Neuronal stem cell (in vitro differentiated cells): ENCODE results near the gene GEMIN2.

Source experiments
- DNase-seq: peaks from one replicate; pipeline ENCODE4 v3.0.0-alpha.2; 2013; ENCODE audit warnings: low spot score
- H2AFZ ChIP-seq: one replicate; pipeline ENCODE4 v1.6.1; 2013; ENCODE audit warnings: mild to moderate bottlenecking, low read length, inconsistent platforms
- H2AK5ac ChIP-seq: 2 replicates; pipeline ENCODE4 v1.6.1; 2013; ENCODE audit warnings: low read depth, mild to moderate bottlenecking, inconsistent platforms, low read length, moderate library complexity, mixed read lengths
- H2BK120ac ChIP-seq: 2 replicates; pipeline ENCODE4 v1.6.1; 2013; ENCODE audit warnings: low read depth, mild to moderate bottlenecking, inconsistent platforms, low read length, moderate library complexity, mixed read lengths
- H2BK12ac ChIP-seq: one replicate; pipeline ENCODE4 v1.6.1; 2013; ENCODE audit warnings: low read length, inconsistent platforms
- H2BK15ac ChIP-seq: 2 replicates; pipeline ENCODE4 v1.6.1; 2013; ENCODE audit warnings: mild to moderate bottlenecking, low read length, inconsistent platforms, mixed read lengths
- H2BK5ac ChIP-seq: one replicate; pipeline ENCODE4 v1.6.1; 2013; ENCODE audit warnings: inconsistent platforms, mild to moderate bottlenecking, low read length, moderate library complexity
- H3K14ac ChIP-seq: one replicate; pipeline ENCODE4 v1.6.1; 2013; ENCODE audit warnings: low read length, inconsistent platforms
- H3K18ac ChIP-seq: 2 replicates; pipeline ENCODE4 v1.6.1; 2013; ENCODE audit warnings: low read length, inconsistent platforms
- H3K23ac ChIP-seq: 2 replicates; pipeline ENCODE4 v1.6.1; 2013; ENCODE audit warnings: low read depth, mild to moderate bottlenecking, mixed read lengths, low read length, inconsistent platforms; ENCODE audit not compliant: poor library complexity
- H3K27ac ChIP-seq: replicated peaks from 3 replicates; pipeline ENCODE4 v1.5.1; 2013; ENCODE audit warnings: low read length, inconsistent platforms
- H3K27me3 ChIP-seq, 3 experiments: 2 replicates each; pipeline ENCODE4 v1.6.1; 2013; ENCODE audit warnings: low read length in 3 of 3, mild to moderate bottlenecking in 2 of 3, inconsistent platforms in 1 of 3, low read depth in 1 of 3, mixed read lengths in 1 of 3, moderate library complexity in 1 of 3; ENCODE audit not compliant: control insufficient read depth in 3 of 3, insufficient read depth in 3 of 3
- H3K36me3 ChIP-seq, 2 donors: replicated peaks in 1 of 2; 2 replicates each; pipeline ENCODE4 v1.6.1; 2013; ENCODE audit warnings: low read length in 2 of 2; ENCODE audit not compliant: control insufficient read depth in 2 of 2, insufficient read depth in 2 of 2
- H3K4ac ChIP-seq: 2 replicates; pipeline ENCODE4 v1.6.1; 2013; ENCODE audit warnings: inconsistent platforms, mild to moderate bottlenecking, low read length, moderate library complexity
- H3K4me1 ChIP-seq, 2 donors: 1 replicate in 1 of 2; 2 replicates in 1 of 2; pipeline ENCODE4 v1.6.1; 2013; ENCODE audit warnings: low read length in 2 of 2, low read depth in 1 of 2; ENCODE audit not compliant: control insufficient read depth in 2 of 2, insufficient read depth in 1 of 2
- H3K4me2 ChIP-seq: one replicate; pipeline ENCODE4 v1.6.1; 2013; ENCODE audit warnings: mild to moderate bottlenecking, low read length, inconsistent platforms; ENCODE audit not compliant: insufficient read depth, poor library complexity, severe bottlenecking
- H3K4me3 ChIP-seq, 2 donors: 2 replicates each; pipeline ENCODE4 v1.5.1; 2013; ENCODE audit warnings: low read length in 2 of 2, mild to moderate bottlenecking in 2 of 2, inconsistent platforms in 1 of 2, moderate library complexity in 1 of 2
- H3K79me1 ChIP-seq: one replicate; pipeline ENCODE4 v1.6.1; 2013; ENCODE audit warnings: low read depth, mild to moderate bottlenecking, inconsistent platforms, low read length, moderate library complexity
- H3K9ac ChIP-seq: one replicate; pipeline ENCODE4 v1.6.1; 2013; ENCODE audit warnings: mild to moderate bottlenecking, low read depth, low read length, inconsistent platforms; ENCODE audit not compliant: poor library complexity
- H3K9me3 ChIP-seq, 2 donors: replicated peaks in 1 of 2; 2 replicates each; pipeline versions ENCODE3 to v1.6.1; 2013; ENCODE audit warnings: low read length in 2 of 2, mild to moderate bottlenecking in 2 of 2, inconsistent platforms in 1 of 2, low read depth in 1 of 2, mixed read lengths in 1 of 2, moderate library complexity in 1 of 2; ENCODE audit not compliant: control insufficient read depth in 2 of 2, insufficient read depth in 1 of 2
- H4K8ac ChIP-seq: one replicate; pipeline ENCODE4 v1.6.1; 2013; ENCODE audit warnings: low read depth, mild to moderate bottlenecking, inconsistent platforms, low read length, moderate library complexity
- H4K91ac ChIP-seq: one replicate; pipeline ENCODE4 v1.6.1; 2013; ENCODE audit warnings: low read length, low read depth, mild to moderate bottlenecking, inconsistent platforms; ENCODE audit not compliant: poor library complexity
- WGBS, 2 donors: extraction: QIAGEN DNeasy Blood & Tissue Kit; methylation state at CpG; one replicate each; pipeline ENCODE4 v1.1.7; 2013; ENCODE audit warnings: missing lambda C conversion rate in 2 of 2, mixed read lengths in 1 of 2; ENCODE audit not compliant: insufficient read length in 2 of 2, insufficient replicate concordance in 1 of 2; ENCODE audit errors: extremely low coverage in 2 of 2; 5-methylcytosine and 5-hydroxymethylcytosine counted together

Gene GEMIN2

DNA sequence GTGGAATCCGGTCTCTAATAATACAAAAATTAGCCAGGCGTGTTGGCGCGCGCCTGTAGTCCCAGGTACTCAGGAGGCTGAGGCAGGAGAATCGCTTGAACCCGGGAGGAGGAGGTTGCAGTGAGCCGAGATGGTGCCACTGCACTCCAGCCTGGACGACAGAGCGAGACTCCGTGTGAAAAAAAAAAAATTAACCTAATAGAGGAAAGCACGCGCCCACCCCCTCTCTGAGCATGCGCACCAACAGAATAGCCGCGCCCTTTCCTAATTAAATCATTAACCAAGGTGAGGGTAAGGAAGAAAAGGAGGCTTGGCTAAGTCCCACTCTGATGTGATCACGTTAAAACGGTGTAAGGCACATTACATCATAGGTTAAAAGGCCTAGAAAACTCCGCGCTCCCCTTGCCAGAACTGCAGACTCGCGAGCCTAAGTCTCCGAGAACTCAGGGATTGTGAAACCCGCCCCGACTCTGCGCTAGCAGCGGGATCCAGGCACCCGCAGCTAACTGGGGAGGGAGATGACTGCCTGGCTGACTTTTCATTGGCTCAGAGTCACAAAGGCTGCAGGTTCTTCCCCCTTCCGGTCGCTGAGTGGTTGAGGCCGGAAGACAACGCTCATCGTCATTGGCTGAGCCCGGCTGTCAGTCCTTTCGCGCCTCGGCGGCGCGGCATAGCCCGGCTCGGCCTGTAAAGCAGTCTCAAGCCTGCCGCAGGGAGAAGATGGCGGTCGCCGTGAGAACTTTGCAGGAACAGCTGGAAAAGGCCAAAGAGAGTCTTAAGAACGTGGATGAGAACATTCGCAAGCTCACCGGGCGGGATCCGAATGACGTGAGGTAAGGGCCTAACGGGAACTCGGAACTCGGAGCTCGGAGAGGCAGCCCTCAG lies 60.7 kb downstream of the GEMIN2 start, which contains the start of gene PNN:
PNN (plus strand) TSS at position 695 of the 885 bp plus-strand sequence; CDS start at position 721, 26 bp downstream.
- no CpG with 5 or more reads among the region's 56 CpGs for WGBS, 2 donors
- peak within 1 kb of the TSS; percentile 73 for H2AFZ ChIP-seq
- peaks cover 15 to 40% of the 10 kb centered on the region in 2 donors for H3K36me3 ChIP-seq
- H3K9ac ChIP-seq, result peak within 1 kb of the TSS; percentile 99
- peaks cover 3% of the 10 kb centered on the region for H3K79me1 ChIP-seq
- H2BK120ac ChIP-seq, result no peak within 1 kb of the TSS
- H3K4ac ChIP-seq, result peak within 1 kb of the TSS; percentile 39
- peak; percentile 98 for DNase-seq
- H3K4me3 ChIP-seq, result peak within 1 kb of the TSS; percentile 79 to 85
- peak within 1 kb of the TSS; percentile 95 for H3K18ac ChIP-seq
- no peak within 1 kb of the TSS for H4K8ac ChIP-seq
- peak within 1 kb of the TSS; percentile 67 for H3K4me2 ChIP-seq
- H2BK12ac ChIP-seq, result no peak within 1 kb of the TSS
- H4K91ac ChIP-seq, result peak within 1 kb of the TSS; percentile 64
- peak within 1 kb of the TSS; percentile 97 for H3K27ac ChIP-seq
- H3K4me1 ChIP-seq, result peaks cover 2 to 7% of the 10 kb centered on the region in 2 donors
- no peaks in the 10 kb centered on the region for H3K27me3 ChIP-seq
- peak within 1 kb of the TSS; percentile 65 for H2BK15ac ChIP-seq
- no peaks in the 10 kb centered on the region for H3K9me3 ChIP-seq
- H3K23ac ChIP-seq, result peak within 1 kb of the TSS; percentile 52
- H2AK5ac ChIP-seq, result peak within 1 kb of the TSS; percentile 99
- peak within 1 kb of the TSS; percentile 16 for H2BK5ac ChIP-seq
- H3K14ac ChIP-seq, result peak within 1 kb of the TSS; percentile 84

DNA sequence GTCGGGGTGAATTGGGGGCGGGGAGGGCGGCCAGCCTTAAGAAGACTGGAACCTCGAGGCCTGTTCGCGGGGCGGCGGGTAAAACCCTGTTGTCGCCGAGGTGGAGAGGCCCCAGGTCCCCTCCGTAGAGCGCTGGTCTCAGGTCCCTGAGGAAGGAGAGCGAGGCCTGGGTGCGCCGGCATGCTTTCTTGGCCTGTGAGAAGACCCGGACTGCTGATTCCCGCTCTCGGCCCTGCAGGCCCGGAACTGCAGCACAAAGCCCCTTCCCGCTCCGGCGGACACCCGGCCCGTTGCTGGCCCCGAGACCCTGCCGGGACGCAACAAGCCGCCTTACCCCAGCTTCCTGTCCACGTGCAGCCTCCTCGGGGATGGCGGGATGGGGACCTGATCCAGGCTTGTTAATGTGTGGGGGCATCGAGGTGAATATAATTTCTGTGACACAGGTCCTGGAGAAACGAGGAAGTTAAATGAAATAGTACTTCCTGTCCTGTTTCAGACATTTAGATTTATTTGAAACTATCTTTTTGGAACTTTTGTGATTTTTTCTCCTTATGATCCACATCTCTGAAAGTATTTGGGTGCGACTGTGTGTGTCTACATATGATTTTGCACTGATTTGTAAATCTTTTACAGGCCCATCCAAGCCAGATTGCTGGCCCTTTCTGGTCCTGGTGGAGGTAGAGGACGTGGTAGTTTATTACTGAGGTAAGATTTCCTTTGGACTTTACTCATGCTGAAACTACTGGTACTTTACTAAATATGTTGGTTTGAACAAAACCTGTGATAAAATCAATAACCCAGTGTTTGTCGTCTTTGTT lies 61.5 kb downstream of the GEMIN2 start:
- Histone ChIP-seq H3K36me3 (peaks cover 19 to 49% of the 10 kb centered on the region in 2 donors), H3K4me2 (peak overlapping the region; percentile 67), H3K9ac (peak overlapping the region; percentile 99), H3K27me3 (no peaks in the 10 kb centered on the region), H2BK15ac (peak overlapping the region; percentile 65), H3K14ac (peak overlapping the region; percentile 84), H2AFZ (peak overlapping the region; percentile 73), H3K9me3 (no peaks in the 10 kb centered on the region), H4K8ac (no peak overlapping the region), H2BK12ac (no peak overlapping the region), H2BK120ac (no peak overlapping the region), H2AK5ac (peak overlapping the region; percentile 99), H3K18ac (peak overlapping the region; percentile 95), H3K79me1 (peaks cover 3% of the 10 kb centered on the region), H2BK5ac (no peak overlapping the region), H3K23ac (peak overlapping the region; percentile 52), H3K4me1 (peaks cover 2 to 7% of the 10 kb centered on the region in 2 donors), H3K4me3 (peak overlapping the region; percentile 79 to 85), H3K27ac (peak overlapping the region; percentile 65), H4K91ac (peak overlapping the region; percentile 64), H3K4ac (peak overlapping the region; percentile 39)
- no CpG with 5 or more reads among the region's 36 CpGs for WGBS, 2 donors
- no peak for DNase-seq

DNA sequence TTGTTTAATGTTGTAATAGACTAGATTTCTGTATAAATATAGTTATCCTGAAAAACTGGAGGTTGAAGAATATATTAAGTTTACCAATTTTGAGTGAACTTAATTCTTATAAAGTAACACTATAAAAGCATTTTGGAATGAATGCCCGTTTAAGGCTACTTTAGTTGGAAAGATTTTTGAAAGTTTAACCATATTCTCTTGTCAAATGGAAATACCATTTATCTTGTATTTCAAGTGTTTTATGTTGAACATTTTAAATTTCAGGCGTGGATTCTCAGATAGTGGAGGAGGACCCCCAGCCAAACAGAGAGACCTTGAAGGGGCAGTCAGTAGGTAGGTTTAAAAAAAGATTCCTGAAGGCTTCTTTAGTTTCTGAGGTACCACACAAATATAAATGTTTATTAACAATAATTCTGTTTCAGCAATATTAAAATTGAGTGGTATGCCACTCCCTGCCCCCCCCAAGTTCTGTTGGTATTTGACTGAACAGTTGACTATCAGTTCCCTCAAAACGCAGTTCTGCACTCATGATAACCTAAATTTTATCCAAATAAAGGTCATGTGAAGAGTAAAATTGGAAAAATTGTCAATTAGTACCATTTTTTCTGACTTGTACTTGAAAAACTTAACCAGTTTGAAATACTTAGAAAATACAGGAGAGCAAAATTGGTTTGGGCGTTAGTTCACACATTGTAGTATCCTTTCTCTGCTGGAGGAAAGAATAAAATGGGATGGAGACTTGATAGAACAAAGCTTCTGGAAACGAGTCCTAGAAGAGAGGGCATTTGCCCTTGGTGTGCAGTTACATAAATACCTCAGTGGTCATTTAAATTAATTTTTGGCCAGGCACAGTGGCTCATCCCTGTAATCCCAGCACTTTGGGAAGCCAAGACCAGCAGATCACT lies 62.4 kb downstream of the GEMIN2 start:
- no peak overlapping the region for H2BK15ac ChIP-seq
- no CpG with 5 or more reads among the region's 5 CpGs for WGBS, 2 donors
- no peak overlapping the region for H4K8ac ChIP-seq
- H3K4me2 ChIP-seq, result no peak overlapping the region
- no peak overlapping the region for H2BK5ac ChIP-seq
- peaks cover 27 to 57% of the 10 kb centered on the region in 2 donors for H3K36me3 ChIP-seq
- H3K14ac ChIP-seq, result no peak overlapping the region
- no peak overlapping the region for H2BK120ac ChIP-seq
- no peak overlapping the region for H3K9ac ChIP-seq
- H2BK12ac ChIP-seq, result no peak overlapping the region
- H4K91ac ChIP-seq, result no peak overlapping the region
- no peak overlapping the region for H2AK5ac ChIP-seq
- H2AFZ ChIP-seq, result no peak overlapping the region
- no peak for DNase-seq
- peaks cover 3% of the 10 kb centered on the region for H3K79me1 ChIP-seq
- no peak overlapping the region for H3K4ac ChIP-seq
- H3K4me1 ChIP-seq, result peaks cover 2 to 4% of the 10 kb centered on the region in 2 donors
- H3K27ac ChIP-seq, result no peak overlapping the region
- no peak overlapping the region for H3K23ac ChIP-seq
- H3K18ac ChIP-seq, result no peak overlapping the region
- H3K27me3 ChIP-seq, result no peaks in the 10 kb centered on the region
- H3K9me3 ChIP-seq, result no peaks in the 10 kb centered on the region
- peak overlapping the region in 1 of 2 donors; percentile 79 for H3K4me3 ChIP-seq
